GM19099 (cell line): ENCODE measurements around the gene PERM1.

Experiments
- POLR2A ChIP-seq: IDR thresholded peaks from 3 replicates; pipeline ENCODE4 v1.6.1; 2011; ENCODE audit warnings: low read depth; ENCODE audit not compliant: insufficient read length; ENCODE audit errors: extremely low read depth

Gene PERM1

DNA sequence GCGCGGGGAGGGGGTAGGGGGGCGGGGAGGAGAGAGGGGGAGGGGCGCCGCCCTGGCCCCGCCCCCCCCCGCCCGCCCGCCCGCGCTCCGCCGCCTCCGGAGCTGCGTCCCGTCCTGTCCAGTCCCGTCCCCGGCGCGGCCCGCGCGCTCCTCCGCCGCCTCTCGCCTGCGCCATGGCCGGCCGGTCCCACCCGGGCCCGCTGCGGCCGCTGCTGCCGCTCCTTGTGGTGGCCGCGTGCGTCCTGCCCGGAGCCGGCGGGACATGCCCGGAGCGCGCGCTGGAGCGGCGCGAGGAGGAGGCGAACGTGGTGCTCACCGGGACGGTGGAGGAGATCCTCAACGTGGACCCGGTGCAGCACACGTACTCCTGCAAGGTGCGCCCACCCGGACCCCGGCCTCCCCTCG, 38.1 kb upstream of the PERM1 start, which contains the start of gene AGRN:
AGRN (plus strand) TSS at position 121 of the 405 bp plus-strand sequence; CDS start at position 174, 53 bp downstream.
- TF ChIP-seq POLR2A, result no peak

- TF ChIP-seq POLR2A, result peak; percentile 52
These were observed 37.5 kb upstream of the PERM1 start for GRCh38 chr1:1019122-1019999.

DNA sequence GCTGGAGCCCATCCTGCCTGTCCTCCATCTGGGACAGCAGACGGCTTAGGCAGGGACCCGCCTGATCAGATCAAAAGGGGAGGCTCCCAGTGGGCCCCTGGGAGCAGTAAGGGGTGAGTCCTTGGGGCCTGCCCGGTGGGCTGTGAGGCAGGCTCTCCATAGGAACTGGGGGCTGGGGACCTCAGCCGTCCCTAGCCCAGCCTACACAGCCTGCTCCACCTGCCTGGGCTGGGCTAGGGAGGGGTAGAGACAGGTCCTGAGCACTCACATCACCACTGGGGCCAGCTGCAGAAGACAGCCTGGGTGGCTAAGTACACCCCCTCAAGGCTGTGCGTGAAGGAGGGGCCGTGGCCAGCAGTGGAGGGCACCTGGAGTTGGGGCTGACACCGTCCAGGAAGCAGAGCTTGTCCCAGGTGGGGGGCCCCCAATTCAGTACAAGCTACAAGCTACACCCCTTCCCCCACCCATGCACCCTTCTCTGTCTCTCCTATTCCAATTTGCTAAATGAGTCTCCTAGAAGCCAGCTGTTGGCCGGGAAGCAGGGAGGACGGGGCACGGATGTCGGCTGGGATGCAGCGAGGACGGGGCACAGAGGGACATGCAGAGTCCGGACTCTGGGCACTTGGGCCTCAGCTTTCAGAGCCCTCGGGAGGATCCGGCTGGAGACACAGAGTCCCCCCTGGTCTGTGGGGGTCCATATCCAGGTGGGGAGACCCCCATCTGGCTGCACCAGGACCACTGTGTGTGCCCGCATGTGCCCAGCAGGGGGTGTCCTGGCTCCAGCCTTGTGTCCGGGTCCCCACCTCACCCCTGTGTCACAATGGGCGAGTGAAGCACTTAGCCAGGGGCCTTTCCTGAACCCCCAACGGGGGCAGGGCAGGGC, 33.1 kb upstream of the PERM1 start:
- TF ChIP-seq POLR2A, result peak; percentile 25

- peak; percentile 46 for TF ChIP-seq POLR2A
These were observed 32.2 kb upstream of the PERM1 start for GRCh38 chr1:1013922-1014648.

- peak; percentile 98 for TF ChIP-seq POLR2A
These were observed 31.4 kb upstream of the PERM1 start, which contains the start of gene ISG15 for GRCh38 chr1:1013105-1013921. Gene ISG15, plus strand, starts transcription at chr1:1013497. Its CDS starts 77 bp downstream, at chr1:1013574.

DNA sequence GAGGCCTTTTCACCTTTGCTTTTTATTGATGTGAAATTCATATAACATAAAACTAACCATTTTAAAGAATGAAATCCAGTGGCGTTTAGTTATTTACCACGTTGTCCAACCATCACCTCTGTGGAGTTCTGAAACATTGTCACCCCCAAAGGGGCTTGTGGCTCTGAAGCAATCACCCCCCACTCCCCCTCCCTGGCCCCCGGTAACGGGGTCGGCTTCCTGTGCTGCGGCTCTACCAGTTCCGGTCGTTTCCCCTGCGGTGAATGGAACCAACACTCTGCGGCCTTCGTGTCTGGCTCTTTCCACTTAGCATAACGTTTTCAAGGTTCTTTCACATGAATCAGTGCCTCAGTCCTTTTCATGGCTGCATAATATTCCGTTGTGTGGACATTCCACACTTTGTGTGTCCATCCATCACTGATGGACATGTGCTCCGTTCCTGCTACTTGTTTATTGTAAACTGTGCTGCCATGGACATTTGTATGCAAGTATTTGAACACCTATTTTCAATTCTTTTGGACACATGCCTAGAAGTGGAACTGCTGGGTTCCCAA, 29.6 kb upstream of the PERM1 start:
- TF ChIP-seq POLR2A, result no peak

GRCh38 chr1:1006305-1007159, 24.6 kb upstream of the PERM1 start:
- no peak for TF ChIP-seq POLR2A

- TF ChIP-seq POLR2A, result no peak
These were observed 23.9 kb upstream of the PERM1 start for GRCh38 chr1:1005774-1006304.

- no peak for TF ChIP-seq POLR2A
These were observed 23.1 kb upstream of the PERM1 start for GRCh38 chr1:1004780-1005697.

- TF ChIP-seq POLR2A, result no peak
These were observed 22.5 kb upstream of the PERM1 start for GRCh38 chr1:1004420-1004779.

GRCh38 chr1:1003618-1004419, 21.9 kb upstream of the PERM1 start:
- no peak for TF ChIP-seq POLR2A
